Fibroblast of mammary gland (primary cell): ENCODE data around the gene DOK6.

Source experiments
- DNase-seq: peaks from one replicate; pipeline ENCODE4 v3.0.0-alpha.2; 2010; ENCODE audit warnings: low read depth
- H3K4me3 ChIP-seq: 2 replicates; pipeline ENCODE4 v1.5.1; 2011; ENCODE audit warnings: low read depth, mild to moderate bottlenecking, low read length, moderate library complexity; ENCODE audit not compliant: control insufficient read depth
- TF ChIP-seq, protein P1 (sequence below): conservative IDR thresholded peaks from 2 replicates; pipeline ENCODE4 v1.5.1; 2011; ENCODE audit warnings: low read depth, low read length, inconsistent platforms; ENCODE audit not compliant: control insufficient read depth, insufficient read depth

Gene DOK6

GRCh38 chr18:69622961-69623360, 222.3 kb downstream of the DOK6 start:
- no peak for DNase-seq
- no peak overlapping the region for H3K4me3 ChIP-seq
- TF ChIP-seq, protein P1, sequence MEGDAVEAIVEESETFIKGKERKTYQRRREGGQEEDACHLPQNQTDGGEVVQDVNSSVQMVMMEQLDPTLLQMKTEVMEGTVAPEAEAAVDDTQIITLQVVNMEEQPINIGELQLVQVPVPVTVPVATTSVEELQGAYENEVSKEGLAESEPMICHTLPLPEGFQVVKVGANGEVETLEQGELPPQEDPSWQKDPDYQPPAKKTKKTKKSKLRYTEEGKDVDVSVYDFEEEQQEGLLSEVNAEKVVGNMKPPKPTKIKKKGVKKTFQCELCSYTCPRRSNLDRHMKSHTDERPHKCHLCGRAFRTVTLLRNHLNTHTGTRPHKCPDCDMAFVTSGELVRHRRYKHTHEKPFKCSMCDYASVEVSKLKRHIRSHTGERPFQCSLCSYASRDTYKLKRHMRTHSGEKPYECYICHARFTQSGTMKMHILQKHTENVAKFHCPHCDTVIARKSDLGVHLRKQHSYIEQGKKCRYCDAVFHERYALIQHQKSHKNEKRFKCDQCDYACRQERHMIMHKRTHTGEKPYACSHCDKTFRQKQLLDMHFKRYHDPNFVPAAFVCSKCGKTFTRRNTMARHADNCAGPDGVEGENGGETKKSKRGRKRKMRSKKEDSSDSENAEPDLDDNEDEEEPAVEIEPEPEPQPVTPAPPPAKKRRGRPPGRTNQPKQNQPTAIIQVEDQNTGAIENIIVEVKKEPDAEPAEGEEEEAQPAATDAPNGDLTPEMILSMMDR = no peak

DNA sequence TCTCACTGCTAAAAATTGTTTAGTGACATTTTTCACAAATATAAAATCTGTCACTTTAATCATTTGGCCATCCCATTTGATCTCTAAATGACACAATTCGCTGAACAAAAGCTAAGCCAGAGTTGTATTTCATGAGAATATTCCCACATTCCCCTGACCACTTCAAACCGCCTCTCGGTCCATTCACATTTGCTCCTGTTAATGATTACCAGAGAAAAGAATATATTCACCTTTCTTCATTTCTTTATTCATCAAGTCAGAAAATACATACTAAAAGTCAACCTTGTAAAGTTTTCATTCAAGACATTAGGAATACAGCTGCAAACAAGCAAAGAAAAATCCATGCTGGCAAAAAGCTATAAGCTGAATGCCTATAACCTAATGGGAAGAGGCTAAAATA, 225.5 kb downstream of the DOK6 start:
- no peak for DNase-seq
- H3K4me3 ChIP-seq = no peak overlapping the region
- TF ChIP-seq, protein P1 = no peak

- no peak for DNase-seq
- TF ChIP-seq, protein P1 = no peak
Observed at GRCh38 chr18:69626643-69627242, 226.1 kb downstream of the DOK6 start.

GRCh38 chr18:69628774-69629359, 228.2 kb downstream of the DOK6 start:
- H3K4me3 ChIP-seq = no peak overlapping the region
- DNase-seq = no peak
- TF ChIP-seq, protein P1 = no peak

More at GRCh38 chr18:69626643-69627242, 226.1 kb downstream of the DOK6 start:
- H3K4me3 ChIP-seq = no peak overlapping the region

DNA sequence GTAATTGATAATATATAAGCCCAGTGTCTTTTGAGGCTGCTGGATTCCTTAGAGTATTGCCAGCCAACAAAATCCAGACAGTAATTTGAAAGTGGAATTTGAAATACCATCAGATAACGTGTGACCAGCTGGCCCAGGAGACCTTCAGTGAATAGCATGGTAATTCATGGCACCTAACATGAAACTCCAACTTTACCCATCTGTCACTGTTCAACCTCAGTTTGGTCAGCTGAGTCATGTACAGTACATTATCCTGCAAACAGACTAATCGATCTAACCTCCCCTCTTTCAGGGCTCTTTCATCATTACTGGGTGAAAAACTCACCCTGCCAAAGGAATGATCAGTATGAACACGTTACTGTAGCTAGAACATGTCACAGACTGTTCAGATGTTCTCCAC, 230.6 kb downstream of the DOK6 start:
- DNase-seq = peak; percentile 4
- H3K4me3 ChIP-seq = no peak overlapping the region
- TF ChIP-seq, protein P1 = no peak

- H3K4me3 ChIP-seq = no peak overlapping the region
- TF ChIP-seq, protein P1 = no peak
- DNase-seq = no peak
Observed at GRCh38 chr18:69635482-69635881, 234.8 kb downstream of the DOK6 start.
